HG02870 (cell line): Measurements from ENCODE around the gene FHOD3.

Experiments used
- ATAC-seq: cut with Tn5 transposase; IDR thresholded peaks from one replicate; pipeline ENCODE4 v1.9.1; 2021; ENCODE audit warnings: mild to moderate bottlenecking, moderate library complexity; ENCODE audit not compliant: unreplicated experiment

FHOD3 gene

GRCh38 chr18:36504928-36505327 lies 207.4 kb downstream of the FHOD3 start:
- no peak for ATAC-seq

- ATAC-seq, result no peak
Observed at GRCh38 chr18:36505665-36506064, 208.2 kb downstream of the FHOD3 start.

- no peak for ATAC-seq
Observed at GRCh38 chr18:36509646-36510197, 212.2 kb downstream of the FHOD3 start.

GRCh38 chr18:36511791-36512352 lies 214.4 kb downstream of the FHOD3 start:
- no peak for ATAC-seq

GRCh38 chr18:36513556-36513955 lies 216.0 kb downstream of the FHOD3 start:
- no peak for ATAC-seq

GRCh38 chr18:36514778-36515177 lies 217.3 kb downstream of the FHOD3 start:
- ATAC-seq, result no peak

GRCh38 chr18:36516258-36516657 lies 218.7 kb downstream of the FHOD3 start:
- no peak for ATAC-seq

GRCh38 chr18:36516726-36517125 lies 219.2 kb downstream of the FHOD3 start:
- no peak for ATAC-seq

- ATAC-seq, result no peak
Observed at GRCh38 chr18:36518839-36519238, 221.3 kb downstream of the FHOD3 start.

- no peak for ATAC-seq
Observed at GRCh38 chr18:36519358-36519757, 221.8 kb downstream of the FHOD3 start.

GRCh38 chr18:36522509-36522908 lies 225.0 kb downstream of the FHOD3 start:
- no peak for ATAC-seq

- ATAC-seq, result no peak
Observed at GRCh38 chr18:36525913-36526312, 228.4 kb downstream of the FHOD3 start.

- ATAC-seq, result no peak
Observed at GRCh38 chr18:36526611-36527010, 229.1 kb downstream of the FHOD3 start.

- no peak for ATAC-seq
Observed at GRCh38 chr18:36527051-36527450, 229.5 kb downstream of the FHOD3 start.

- ATAC-seq, result no peak
Observed at GRCh38 chr18:36527740-36528455, 230.4 kb downstream of the FHOD3 start.

- ATAC-seq, result no peak
Observed at GRCh38 chr18:36529747-36530146, 232.2 kb downstream of the FHOD3 start.

- no peak for ATAC-seq
Observed at GRCh38 chr18:36530676-36531405, 233.3 kb downstream of the FHOD3 start.

GRCh38 chr18:36531636-36532035 lies 234.1 kb downstream of the FHOD3 start:
- ATAC-seq, result no peak

GRCh38 chr18:36532394-36532793 lies 234.9 kb downstream of the FHOD3 start:
- no peak for ATAC-seq

- no peak for ATAC-seq
Observed at GRCh38 chr18:36532815-36533214, 235.3 kb downstream of the FHOD3 start.

- no peak for ATAC-seq
Observed at GRCh38 chr18:36533446-36534153, 236.1 kb downstream of the FHOD3 start.
